Thyroid gland (tissue), 4 donors: ENCODE data around the gene CYP46A1.

Experiments used
- POLR2A ChIP-seq, 2 donors: fragments of 450-650 bp; IDR thresholded peaks; one replicate each; pipeline ENCODE4 v1.6.1; 2017; ENCODE audit warnings: antibody characterized with exemption in 2 of 2, mild to moderate bottlenecking in 2 of 2, moderate library complexity in 1 of 2
- TF ChIP-seq, protein P1 (sequence below), 6 experiments: fragments of 200-600 bp in 3 of 6; fragments of 450-650 bp in 3 of 6; sonication (generic) in 3 of 6; IDR thresholded peaks; one replicate each; pipeline ENCODE4 v1.5.1; 2016 to 2019; ENCODE audit warnings: antibody characterized with exemption in 6 of 6, mild to moderate bottlenecking in 2 of 6, inconsistent platforms in 1 of 6, moderate library complexity in 1 of 6

DNA sequence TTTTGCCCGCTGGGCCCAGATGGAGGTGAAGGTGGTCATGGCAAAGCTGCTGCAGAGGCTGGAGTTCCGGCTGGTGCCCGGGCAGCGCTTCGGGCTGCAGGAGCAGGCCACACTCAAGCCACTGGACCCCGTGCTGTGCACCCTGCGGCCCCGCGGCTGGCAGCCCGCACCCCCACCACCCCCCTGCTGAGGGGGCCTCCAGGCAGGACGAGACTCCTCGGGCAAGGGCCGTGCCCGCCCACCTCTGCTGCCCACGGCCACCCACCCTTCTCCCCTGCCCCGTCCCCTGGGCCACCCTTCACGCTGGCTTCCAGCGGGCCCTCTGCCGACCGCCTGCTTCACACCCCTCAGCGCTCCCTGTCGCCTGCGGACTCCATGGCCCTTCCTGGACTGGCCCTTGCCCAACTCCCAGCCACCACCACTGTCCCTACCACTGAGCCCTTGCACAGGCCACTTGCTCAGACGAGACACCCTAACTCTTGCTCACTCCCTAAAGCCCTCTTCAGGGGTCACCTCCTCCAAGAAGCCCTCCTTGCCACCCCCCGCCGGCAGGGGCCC, 42.5 kb downstream of the CYP46A1 start:
- TF ChIP-seq, protein P1, sequence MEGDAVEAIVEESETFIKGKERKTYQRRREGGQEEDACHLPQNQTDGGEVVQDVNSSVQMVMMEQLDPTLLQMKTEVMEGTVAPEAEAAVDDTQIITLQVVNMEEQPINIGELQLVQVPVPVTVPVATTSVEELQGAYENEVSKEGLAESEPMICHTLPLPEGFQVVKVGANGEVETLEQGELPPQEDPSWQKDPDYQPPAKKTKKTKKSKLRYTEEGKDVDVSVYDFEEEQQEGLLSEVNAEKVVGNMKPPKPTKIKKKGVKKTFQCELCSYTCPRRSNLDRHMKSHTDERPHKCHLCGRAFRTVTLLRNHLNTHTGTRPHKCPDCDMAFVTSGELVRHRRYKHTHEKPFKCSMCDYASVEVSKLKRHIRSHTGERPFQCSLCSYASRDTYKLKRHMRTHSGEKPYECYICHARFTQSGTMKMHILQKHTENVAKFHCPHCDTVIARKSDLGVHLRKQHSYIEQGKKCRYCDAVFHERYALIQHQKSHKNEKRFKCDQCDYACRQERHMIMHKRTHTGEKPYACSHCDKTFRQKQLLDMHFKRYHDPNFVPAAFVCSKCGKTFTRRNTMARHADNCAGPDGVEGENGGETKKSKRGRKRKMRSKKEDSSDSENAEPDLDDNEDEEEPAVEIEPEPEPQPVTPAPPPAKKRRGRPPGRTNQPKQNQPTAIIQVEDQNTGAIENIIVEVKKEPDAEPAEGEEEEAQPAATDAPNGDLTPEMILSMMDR (IDR thresholded peaks at IDR 0.05): no peak
- TF ChIP-seq POLR2A (IDR thresholded peaks at IDR 0.05): no peak
